Stimulated activated CD8-positive, alpha-beta memory T cell treated with anti-CD3 and anti-CD28 coated beads, Interleukin-12 subunit alpha, Interleukin-12 subunit beta, amount 100 ng/mL, for 24 hours (primary cell): ENCODE data around the gene TPRG1.

Experiments used
- DNase-seq: peaks from one replicate; pipeline ENCODE4 v3.0.0-alpha.2; 2020; ENCODE audit errors: extremely low read depth

TPRG1 gene

GRCh38 chr3:189166321-189166720 lies 5.5 kb upstream of the TPRG1 start:
- DNase-seq, result no peak

GRCh38 chr3:189167027-189167766 lies 4.6 kb upstream of the TPRG1 start:
- DNase-seq, result no peak

- DNase-seq, result no peak
These were observed 3.1 kb upstream of the TPRG1 start for GRCh38 chr3:189168711-189169110.

DNA sequence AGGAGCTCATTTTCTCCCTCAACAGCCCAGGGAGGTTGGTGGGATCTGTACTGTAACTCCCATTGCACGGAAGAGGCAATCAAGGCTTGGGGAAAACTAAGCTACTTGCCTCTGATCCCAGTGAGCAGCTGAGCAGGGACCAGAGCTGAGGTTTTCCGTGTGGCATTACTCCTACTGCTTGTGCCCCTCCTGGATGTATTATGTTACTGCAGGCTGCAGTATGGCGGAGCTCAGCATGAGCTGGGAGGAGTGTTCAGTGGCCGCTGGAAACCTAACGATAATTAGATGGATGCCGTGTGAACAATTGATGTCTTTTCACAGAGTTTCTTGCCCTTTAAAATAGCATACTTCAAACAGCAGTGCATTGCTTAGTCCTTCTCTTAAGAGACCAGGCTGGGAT lies 2.0 kb upstream of the TPRG1 start:
- DNase-seq, result no peak

GRCh38 chr3:189170559-189170958 lies 1.2 kb upstream of the TPRG1 start:
- no peak for DNase-seq

GRCh38 chr3:189172668-189173419 lies 1.1 kb downstream of the TPRG1 start:
- no peak for DNase-seq

DNA sequence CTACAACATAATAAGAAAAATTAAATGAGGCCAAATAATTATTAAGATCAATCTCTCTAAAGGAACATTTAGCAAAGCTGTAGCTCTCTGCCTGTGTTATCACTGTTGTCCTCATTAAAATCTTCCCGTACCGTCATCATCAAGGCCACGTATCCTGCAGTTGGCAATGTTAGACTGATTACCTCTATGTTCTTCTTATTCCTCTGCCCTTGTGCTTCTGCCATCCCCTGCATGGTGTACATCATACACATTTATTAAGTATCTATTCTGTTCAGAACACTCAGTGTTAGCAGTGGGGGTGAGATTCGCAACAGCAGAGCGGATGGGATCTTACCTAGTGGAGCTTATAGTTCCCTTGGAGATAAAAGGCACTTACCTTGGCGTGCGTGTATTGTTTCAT lies 12.8 kb downstream of the TPRG1 start:
- DNase-seq, result no peak

- no peak for DNase-seq
These were observed 14.3 kb downstream of the TPRG1 start for GRCh38 chr3:189186101-189186500.

DNA sequence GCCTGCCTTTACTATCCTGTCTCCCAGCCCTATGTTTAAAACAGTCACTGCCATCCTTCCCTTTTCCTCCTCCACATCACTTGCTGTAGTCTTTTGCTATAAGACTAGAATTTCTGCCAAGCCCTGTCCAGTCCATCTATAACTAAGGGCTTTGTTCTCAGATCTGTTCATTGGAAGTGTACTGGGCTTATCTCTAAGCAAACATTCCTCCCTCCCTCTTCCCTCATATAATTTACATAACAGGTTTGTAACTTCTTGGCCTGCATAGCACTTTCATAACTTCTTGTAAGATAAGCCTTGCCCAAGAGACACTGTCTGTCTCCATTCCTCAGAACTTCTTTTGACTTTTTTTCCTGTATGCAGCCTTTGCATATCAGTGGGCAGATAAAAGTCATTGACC lies 16.7 kb downstream of the TPRG1 start:
- DNase-seq, result no peak

DNA sequence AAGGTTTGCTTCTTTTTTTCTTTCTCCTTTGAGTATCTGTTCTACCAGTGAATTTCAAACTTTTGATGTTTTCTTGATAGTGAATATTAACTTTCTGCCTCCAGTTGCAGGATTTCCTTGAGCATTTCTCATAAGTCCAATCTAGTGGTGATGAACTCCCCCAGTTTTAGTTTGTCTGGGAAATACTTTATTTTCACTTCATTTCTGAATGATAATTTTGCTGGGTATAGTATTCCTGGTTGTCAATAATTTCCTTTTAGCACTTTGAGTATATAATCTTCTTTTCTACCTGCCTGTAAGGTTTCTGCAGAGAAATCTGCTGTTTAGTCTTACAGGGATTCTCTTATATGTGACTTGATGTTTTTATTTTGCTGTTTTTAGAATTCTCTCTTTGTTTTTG lies 21.0 kb downstream of the TPRG1 start:
- no peak for DNase-seq

- no peak for DNase-seq
These were observed 23.5 kb downstream of the TPRG1 start for GRCh38 chr3:189195302-189195701.

DNA sequence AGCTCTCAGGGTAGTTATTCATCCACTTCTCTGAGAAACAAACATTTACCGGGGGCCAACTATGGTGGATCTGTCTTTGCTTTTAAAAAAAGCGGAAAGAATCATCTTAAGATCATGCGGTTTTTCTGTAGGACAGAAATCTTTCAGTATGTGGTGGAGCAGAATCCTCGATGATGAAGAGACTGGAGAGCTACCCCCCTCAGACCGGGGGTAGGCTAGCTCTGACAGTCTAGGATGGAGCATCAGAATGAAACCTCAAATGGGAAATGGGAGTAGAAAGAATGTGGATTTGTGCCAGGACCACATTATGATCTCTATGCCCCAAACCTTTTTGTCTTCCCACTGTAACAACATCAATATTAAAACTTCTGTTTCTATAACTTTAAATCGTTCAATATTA lies 30.3 kb downstream of the TPRG1 start:
- DNase-seq, result no peak

DNA sequence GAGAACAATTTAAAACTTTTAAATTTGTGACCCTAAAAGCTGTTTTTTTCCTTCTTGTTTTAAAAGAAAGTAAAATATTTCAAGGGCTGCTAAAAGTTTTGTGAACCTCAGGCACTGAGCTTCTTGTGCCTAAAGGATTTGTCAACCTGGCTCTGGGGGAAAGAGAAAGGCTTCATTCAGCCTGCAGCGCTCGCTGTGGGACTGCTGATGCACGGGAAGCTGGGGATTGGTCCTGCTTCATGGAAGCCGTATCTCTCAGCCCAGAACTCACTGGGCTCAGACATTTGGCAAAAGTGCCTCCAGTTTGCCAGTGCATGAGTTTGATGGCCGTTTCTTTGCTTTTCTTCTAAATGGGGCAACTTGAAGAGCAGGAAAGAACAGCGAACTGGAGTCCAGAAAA lies 30.8 kb downstream of the TPRG1 start:
- DNase-seq, result no peak

DNA sequence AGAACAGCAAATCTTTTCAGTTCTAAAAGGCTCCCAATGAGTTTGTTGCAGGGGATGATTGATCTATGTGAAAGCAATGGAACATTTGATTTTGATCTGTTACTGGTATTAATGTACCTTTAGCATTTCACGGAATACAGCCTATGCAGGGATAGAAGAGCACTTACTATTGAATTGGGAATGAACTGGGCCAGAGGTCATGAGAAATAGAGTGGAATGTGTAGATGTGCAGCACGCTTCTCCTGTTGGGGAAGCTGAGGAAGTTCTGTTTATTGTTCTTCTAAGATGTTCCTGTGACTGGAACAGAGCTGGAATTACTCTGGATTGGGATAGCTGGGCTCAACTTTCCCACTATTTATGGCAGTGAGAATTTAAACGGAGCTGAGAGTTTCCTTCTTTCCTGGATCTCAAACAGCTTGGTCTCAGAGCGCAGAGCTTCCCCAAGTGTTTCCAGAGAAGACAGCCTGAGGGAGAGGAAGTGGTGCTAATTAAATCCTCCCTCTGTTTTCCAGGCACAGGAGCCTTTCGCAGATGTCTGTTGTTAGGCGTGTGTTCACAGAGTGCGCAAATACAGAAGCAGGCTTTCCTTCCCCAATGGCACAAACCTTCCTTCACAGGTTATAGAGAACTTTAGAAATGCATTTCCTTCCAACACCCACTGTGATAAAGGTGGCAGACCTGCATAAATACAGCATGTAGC lies 32.5 kb downstream of the TPRG1 start:
- no peak for DNase-seq

GRCh38 chr3:189204937-189205336 lies 33.2 kb downstream of the TPRG1 start:
- DNase-seq, result no peak

GRCh38 chr3:189210251-189210770 lies 38.5 kb downstream of the TPRG1 start:
- no peak for DNase-seq

DNA sequence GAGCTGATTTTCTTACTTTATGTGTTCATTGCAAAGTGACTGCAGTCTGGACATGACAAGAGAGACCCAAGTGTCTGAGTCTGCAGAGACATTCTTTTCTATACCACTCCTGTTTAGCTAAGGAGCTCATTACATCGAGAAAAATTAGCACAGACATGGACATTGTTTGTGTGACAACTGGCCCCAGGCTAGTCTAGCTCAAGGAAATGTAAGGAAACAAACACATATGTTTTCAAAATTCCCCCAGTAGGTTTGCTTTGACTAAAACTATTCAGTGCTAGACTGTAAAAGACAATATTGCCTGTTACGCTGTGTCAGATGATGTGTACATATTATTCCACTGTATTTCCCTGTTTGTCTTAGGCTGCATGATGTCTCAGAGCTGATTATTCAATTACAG lies 40.9 kb downstream of the TPRG1 start:
- no peak for DNase-seq

DNA sequence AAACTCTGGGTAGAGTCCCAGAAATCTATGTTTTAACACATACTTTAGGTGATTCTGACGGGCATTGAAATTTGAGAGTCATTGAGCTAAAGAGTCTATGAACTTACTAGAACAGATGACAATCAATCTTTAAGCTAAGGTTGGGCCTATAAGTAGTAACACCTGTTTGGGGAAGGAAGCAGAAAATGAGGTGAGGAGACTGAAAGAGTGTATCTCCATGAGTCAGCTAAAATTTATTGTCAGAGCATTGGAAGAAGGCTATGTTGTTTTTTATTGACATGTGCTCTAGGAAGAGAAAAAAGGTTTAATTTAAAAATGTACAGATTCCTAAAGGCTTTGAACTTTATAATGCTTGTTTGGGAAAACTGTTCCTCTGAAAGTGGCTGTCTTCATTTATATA lies 42.9 kb downstream of the TPRG1 start:
- DNase-seq, result no peak

GRCh38 chr3:189222927-189223636 lies 51.3 kb downstream of the TPRG1 start:
- DNase-seq, result no peak

GRCh38 chr3:189225431-189225830 lies 53.7 kb downstream of the TPRG1 start:
- no peak for DNase-seq

- DNase-seq, result no peak
These were observed 55.5 kb downstream of the TPRG1 start for GRCh38 chr3:189227249-189227648.
